SK-N-SH (cell line): ENCODE results near the gene CCDC30. TPM values are rescaled to one million over a fixed set of nuclear protein-coding genes. Genes with fewer than 3 reads are reported as not detected.

Experiments used
- CTCF ChIA-PET: fragments of 300-600, 350-600 bp; formaldehyde crosslinking; extraction: SDS; loops from one replicate; lab custom pipeline; 2021; lab: Yijun Ruan, JAX
- POLR2A ChIA-PET: fragments of 350-600 bp; sonication (Branson Sonifier 250); formaldehyde crosslinking; extraction: SDS; loops from one replicate; lab custom pipeline; 2020; ENCODE audit warnings: antibody characterized with exemption, inconsistent platforms; lab: Yijun Ruan, JAX
- DNase-seq: peaks from one replicate; pipeline ENCODE4 v3.0.0; 2012
- H2AFZ ChIP-seq: fragments of 200-600 bp; sonication (generic); 2 replicates; pipeline ENCODE4 v1.8.1; 2016; ENCODE audit warnings: antibody characterized with exemption, mild to moderate bottlenecking, low read depth
- H3F3A ChIP-seq: fragments of 200-600 bp; sonication (generic); replicated peaks from 2 replicates; pipeline ENCODE3; 2016; ENCODE audit warnings: antibody characterized with exemption, mild to moderate bottlenecking; ENCODE audit not compliant: insufficient read depth
- H3K27ac ChIP-seq, 2 experiments: fragments of 200-500 bp in 1 of 2; fragments of 200-600 bp in 1 of 2; sonication (Bioruptor generic) in 1 of 2; sonication (generic), shearing (Covaris generic) in 1 of 2; 2 replicates each; pipeline versions ENCODE4 v1.5.1 to v1.6.1; 2014 to 2016; ENCODE audit warnings: low read depth in 2 of 2, inconsistent platforms in 1 of 2, low read length in 1 of 2, mild to moderate bottlenecking in 1 of 2, mixed read lengths in 1 of 2
- H3K27me3 ChIP-seq: fragments of 200-600 bp; sonication (generic), shearing (Covaris generic); 2 replicates; pipeline ENCODE4 v1.6.1; 2016; ENCODE audit warnings: mixed run types; ENCODE audit not compliant: insufficient read depth
- H3K36me3 ChIP-seq, 2 experiments: fragments of 200-500 bp in 1 of 2; fragments of 200-600 bp in 1 of 2; sonication (Bioruptor generic) in 1 of 2; sonication (generic) in 1 of 2; replicated peaks in 1 of 2; 2 replicates each; pipeline versions ENCODE3 to v1.5.1; 2014 to 2016; ENCODE audit warnings: low read length in 1 of 2, mild to moderate bottlenecking in 1 of 2; ENCODE audit not compliant: insufficient read depth in 2 of 2, control insufficient read depth in 1 of 2
- H3K4me1 ChIP-seq, 2 experiments: fragments of 200-500 bp in 1 of 2; fragments of 200-600 bp in 1 of 2; sonication (Bioruptor generic) in 1 of 2; sonication (generic), shearing (Covaris generic) in 1 of 2; 2 replicates each; pipeline versions ENCODE4 v1.5.1 to v1.6.1; 2014 to 2016; ENCODE audit warnings: low read depth in 1 of 2, low read length in 1 of 2, mixed run types in 1 of 2; ENCODE audit not compliant: insufficient read depth in 2 of 2, control insufficient read depth in 1 of 2
- H3K4me2 ChIP-seq: fragments of 200-600 bp; sonication (generic), shearing (Covaris generic); 2 replicates; pipeline ENCODE4 v1.6.1; 2017; ENCODE audit warnings: mixed run types
- H3K4me3 ChIP-seq, 2 experiments: fragments of 200-500 bp in 1 of 2; fragments of 200-600 bp in 1 of 2; sonication (Bioruptor generic) in 1 of 2; sonication (generic), shearing (Covaris generic) in 1 of 2; 2 replicates each; pipeline versions ENCODE4 v1.5.1 to v1.8.1; 2014 to 2016; ENCODE audit warnings: low read depth in 2 of 2, inconsistent platforms in 1 of 2, low read length in 1 of 2, mild to moderate bottlenecking in 1 of 2, mixed read lengths in 1 of 2, moderate library complexity in 1 of 2
- H3K79me2 ChIP-seq: fragments of 200-600 bp; sonication (generic); 2 replicates; pipeline ENCODE4 v1.8.1; 2017; ENCODE audit warnings: mild to moderate bottlenecking; ENCODE audit not compliant: insufficient read depth
- H3K9ac ChIP-seq: fragments of 200-600 bp; sonication (generic); 2 replicates; pipeline ENCODE4 v1.6.1; 2017; ENCODE audit warnings: mixed run types
- H3K9me2 ChIP-seq: fragments of 200-600 bp; sonication (generic); 2 replicates; pipeline ENCODE4 v1.6.1; 2017; ENCODE audit warnings: mixed run types
- H3K9me3 ChIP-seq: fragments of 200-600 bp; sonication (generic); 2 replicates; pipeline ENCODE4 v1.6.1; 2017; ENCODE audit warnings: mixed run types, mild to moderate bottlenecking, moderate library complexity
- H4K20me1 ChIP-seq: fragments of 200-600 bp; sonication (generic); 2 replicates; pipeline ENCODE4 v1.6.1; 2017; ENCODE audit warnings: mild to moderate bottlenecking, mixed run types; ENCODE audit not compliant: insufficient read depth
- CHD2 ChIP-seq: fragments of 150-350 bp; IDR thresholded peaks from 2 replicates; pipeline ENCODE4 v1.6.1; 2018; ENCODE audit warnings: low read length; ENCODE audit not compliant: partially characterized antibody
- CTCF ChIP-seq: fragments of 200-600 bp; sonication (generic); IDR thresholded peaks from 2 replicates; pipeline ENCODE4 v1.6.1; 2017; ENCODE audit warnings: antibody characterized with exemption, mild to moderate bottlenecking, moderate library complexity
- FOSL2 ChIP-seq: IDR thresholded peaks from 2 replicates; pipeline ENCODE4 v1.4.0; 2012; ENCODE audit warnings: low read depth, mild to moderate bottlenecking, moderate library complexity, borderline replicate concordance
- JUND ChIP-seq: IDR thresholded peaks from 2 replicates; pipeline ENCODE4 v1.4.0; 2012
- MXI1 ChIP-seq: IDR thresholded peaks from 2 replicates; pipeline ENCODE4 v1.6.1; 2012; ENCODE audit warnings: mild to moderate bottlenecking, low read depth, low read length, improper control_type of control experiment
- NFIC ChIP-seq: IDR thresholded peaks from 2 replicates; pipeline ENCODE4 v1.4.0; 2012; ENCODE audit warnings: borderline replicate concordance
- REST ChIP-seq: IDR thresholded peaks from 2 replicates; pipeline ENCODE4 v1.6.1; 2012; ENCODE audit warnings: mild to moderate bottlenecking, low read depth, low read length, moderate library complexity
- RFX5 ChIP-seq: IDR thresholded peaks from 2 replicates; pipeline ENCODE4 v1.6.1; 2012; ENCODE audit warnings: mild to moderate bottlenecking, improper control_type of control experiment, low read length
- RXRA ChIP-seq: IDR thresholded peaks from 2 replicates; pipeline ENCODE4 v1.4.0; 2012; ENCODE audit warnings: low read depth, mild to moderate bottlenecking, borderline replicate concordance
- USF2 ChIP-seq: fragments of 150-350 bp; IDR thresholded peaks from 2 replicates; pipeline ENCODE4 v1.6.1; 2017; ENCODE audit warnings: antibody characterized with exemption, low read length, low read depth, borderline replicate concordance
- ZBTB33 ChIP-seq: IDR thresholded peaks from 2 replicates; pipeline ENCODE4 v1.4.0; 2012; ENCODE audit warnings: low read depth, borderline replicate concordance
- WGBS: methylation state at CpG from one replicate; pipeline ENCODE4 v1.1.6; 2017; ENCODE audit warnings: low lambda C conversion rate; 5-methylcytosine and 5-hydroxymethylcytosine counted together
- polyA plus RNA-seq, 3 experiments: library from polyadenylated mRNA; depleted of rRNA; stranded (reverse); fragments of >200 nt; gene quantifications; 2 replicates each; pipeline ENCODE4 v1.2.3, GENCODE V29; 2012

Gene CCDC30
- polyA plus RNA-seq, 1 of the 3 experiments (the other 2 are of a cell fraction) = 0.94 TPM

GRCh38 chr1:42674682-42675081, 211.6 kb downstream of the CCDC30 start:
- DNase-seq = no peak
- Histone ChIP-seq H3K9me3 (no peaks in the 10 kb centered on the region), H4K20me1 (no peaks in the 10 kb centered on the region), H3K4me1 (no peaks in the 10 kb centered on the region), H3K27me3 (no peaks in the 10 kb centered on the region), H3K9me2 (no peaks in the 10 kb centered on the region), H3K36me3 (peaks cover 9 to 21% of the 10 kb centered on the region in 2 experiments)
- 100% methylated on average over 1 of the region's 1 CpG for whole genome bisulfite sequencing
- CTCF ChIA-PET = interaction anchor here (1.5 kb wide), 1 partner anchor 17 kb away, joined by 5 read pairs; the partner anchor contains the start of gene PPIH
- TF ChIP-seq JUND = no peak
- no peak for TF ChIP-seq REST
- no peak for TF ChIP-seq CHD2
- no peak for TF ChIP-seq FOSL2
- TF ChIP-seq ZBTB33 = no peak
- no peak for TF ChIP-seq USF2
- TF ChIP-seq RFX5 = no peak
- TF ChIP-seq RXRA = no peak
- no peak for TF ChIP-seq NFIC
- TF ChIP-seq MXI1 = no peak
- no peak for TF ChIP-seq CTCF
- TF ChIP-seq, all 33 proteins: peak for 0
- H3K9ac ChIP-seq = no peak overlapping the region
- H3K4me2 ChIP-seq = no peak overlapping the region
- no peak overlapping the region for H3K4me3 ChIP-seq
- H3K79me2 ChIP-seq = no peaks in the 10 kb centered on the region
- H2AFZ ChIP-seq = no peak overlapping the region
- POLR2A ChIA-PET = no interaction called here
- no peaks in the 10 kb centered on the region for H3F3A ChIP-seq
- no peak overlapping the region for H3K27ac ChIP-seq
